HG02840 (cell line): ENCODE results near the gene ZNF189.

Experiments used
- ATAC-seq: cut with Tn5 transposase; IDR thresholded peaks from one replicate; pipeline ENCODE4 v1.9.1; 2021; ENCODE audit warnings: mild to moderate bottlenecking, moderate library complexity, moderate number of reproducible peaks; ENCODE audit not compliant: unreplicated experiment, low FRiP score

ZNF189 gene

GRCh38 chr9:101398068-101398929 is at the start of gene ZNF189, which contains the start of gene MRPL50:
Gene ZNF189 (plus strand): TSS chr9:101398851. CDS start chr9:101399157, 306 bp downstream.
Gene MRPL50 (minus strand): TSS chr9:101398618. CDS start chr9:101398592, 26 bp downstream.
- peak; percentile 98 for ATAC-seq

GRCh38 chr9:101350285-101350684 is 48.4 kb upstream of the ZNF189 start:
- ATAC-seq: no peak

DNA sequence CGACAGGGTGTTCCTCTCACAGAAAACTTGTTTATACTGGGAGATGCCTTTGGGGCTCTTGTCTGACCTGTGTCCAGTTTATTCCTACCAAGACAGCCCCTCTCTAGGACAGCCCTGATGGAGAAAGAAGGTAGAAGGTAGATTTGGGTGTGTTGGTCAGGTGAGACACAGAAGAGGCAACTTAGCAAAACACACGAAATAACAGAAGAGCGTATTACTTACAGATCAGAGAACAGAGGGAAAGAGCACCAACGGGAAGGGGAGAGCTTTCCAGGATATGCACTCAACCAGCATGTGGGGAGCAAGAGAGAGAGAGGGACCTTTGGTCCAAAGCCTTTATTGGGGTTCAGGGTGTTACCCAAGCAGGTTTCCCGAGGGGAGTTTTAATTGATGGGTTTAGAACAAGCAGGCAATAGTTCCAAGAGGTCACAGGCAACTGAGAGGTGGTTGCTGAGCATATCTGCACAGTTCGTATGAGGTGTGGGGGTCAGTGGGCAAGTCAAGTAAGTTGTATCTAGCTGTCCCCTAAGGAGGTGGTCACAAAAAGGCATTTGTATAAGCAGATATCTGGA is 45.7 kb upstream of the ZNF189 start:
- ATAC-seq: no peak

DNA sequence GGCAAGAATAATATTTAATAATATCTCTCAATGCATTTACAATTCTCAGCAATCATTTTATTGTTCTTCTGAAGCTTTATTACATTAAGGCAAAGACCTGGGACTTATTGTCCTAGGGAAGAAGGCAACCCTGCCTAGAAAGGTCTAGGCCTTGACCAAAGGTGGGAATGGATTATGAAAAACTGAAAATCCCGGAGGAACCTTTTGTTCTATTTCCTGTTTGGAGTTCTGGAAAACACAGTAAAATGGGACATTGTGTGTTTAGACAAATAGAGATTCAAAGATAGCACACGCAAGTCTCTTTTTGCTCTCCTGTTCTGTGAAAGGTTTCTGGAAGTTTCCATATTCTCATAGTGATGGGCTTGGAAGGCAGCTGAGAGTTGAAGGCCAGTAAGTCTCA is 45.0 kb upstream of the ZNF189 start:
- ATAC-seq: no peak

DNA sequence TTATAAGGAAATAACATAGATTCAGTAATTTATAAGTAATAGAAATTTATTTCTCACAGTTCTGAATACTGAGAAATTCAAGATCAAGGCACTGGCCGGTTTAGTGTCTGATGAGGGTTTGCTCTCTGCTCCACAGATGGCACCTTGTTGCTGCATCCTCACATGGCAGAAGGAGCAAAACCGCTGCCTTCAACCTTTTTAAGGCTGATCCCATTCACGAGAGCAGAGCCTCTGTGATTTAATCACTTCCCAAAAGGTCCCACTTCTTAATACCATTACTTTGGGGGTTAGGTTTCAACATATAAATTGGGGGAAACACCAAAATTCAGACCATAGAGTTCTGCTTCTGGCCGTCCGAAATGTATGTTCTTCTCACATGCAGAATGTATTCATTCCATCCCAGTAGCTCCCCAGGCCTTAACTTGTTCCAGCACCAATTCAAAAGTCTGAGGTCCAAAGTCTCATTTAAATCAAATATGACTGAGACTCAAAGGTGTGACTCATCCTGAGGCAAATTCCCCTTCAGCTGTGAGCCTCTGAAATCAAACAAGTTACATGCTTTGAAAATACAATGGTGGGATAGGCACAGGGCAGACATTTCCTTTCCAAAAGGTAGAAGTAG is 44.4 kb upstream of the ZNF189 start:
- no peak for ATAC-seq

DNA sequence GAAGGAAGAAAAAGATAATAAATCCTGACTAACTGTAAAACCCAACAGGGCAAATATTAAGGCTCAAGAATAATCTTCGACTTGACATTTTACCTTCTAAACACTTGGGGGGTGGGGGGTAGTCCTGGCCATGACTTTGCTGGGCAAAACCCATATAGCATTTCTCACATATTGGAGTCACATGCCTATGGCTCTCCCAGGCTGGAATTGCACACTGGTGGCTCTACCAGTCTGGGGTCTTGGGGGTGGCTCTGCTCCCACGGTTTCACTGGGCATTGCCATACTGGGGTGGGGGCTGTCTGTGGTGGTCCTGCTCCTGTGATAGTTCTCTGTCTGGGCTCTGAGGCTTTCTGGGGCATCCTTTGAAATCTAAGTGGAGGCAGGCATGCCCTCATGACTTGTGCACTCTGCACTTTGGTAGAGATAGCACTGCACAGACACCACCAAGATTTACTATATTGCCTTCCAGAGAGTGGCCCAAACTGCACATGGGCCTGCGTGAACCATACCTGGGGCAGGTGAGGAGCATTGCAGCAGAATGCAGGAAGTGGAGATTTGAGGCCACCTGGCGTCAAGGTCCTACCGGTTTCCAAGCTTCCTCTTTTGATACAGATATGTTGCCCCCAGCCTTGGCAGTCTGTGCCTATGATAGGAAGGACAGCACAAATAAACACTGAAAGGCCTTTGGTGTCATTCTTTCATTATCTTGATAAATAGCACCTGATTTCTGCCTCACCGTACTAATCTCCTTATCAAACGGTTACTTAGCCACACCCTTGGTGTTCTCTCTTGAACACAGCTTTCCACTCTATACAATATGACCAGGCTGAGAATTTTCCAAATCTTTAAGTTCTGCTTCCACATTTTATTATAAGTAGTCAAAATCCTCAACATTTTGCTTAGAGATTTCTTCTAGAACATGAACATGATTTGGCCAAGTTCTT is 43.6 kb upstream of the ZNF189 start:
- ATAC-seq: no peak

GRCh38 chr9:101356619-101357018 is 42.0 kb upstream of the ZNF189 start:
- no peak for ATAC-seq

DNA sequence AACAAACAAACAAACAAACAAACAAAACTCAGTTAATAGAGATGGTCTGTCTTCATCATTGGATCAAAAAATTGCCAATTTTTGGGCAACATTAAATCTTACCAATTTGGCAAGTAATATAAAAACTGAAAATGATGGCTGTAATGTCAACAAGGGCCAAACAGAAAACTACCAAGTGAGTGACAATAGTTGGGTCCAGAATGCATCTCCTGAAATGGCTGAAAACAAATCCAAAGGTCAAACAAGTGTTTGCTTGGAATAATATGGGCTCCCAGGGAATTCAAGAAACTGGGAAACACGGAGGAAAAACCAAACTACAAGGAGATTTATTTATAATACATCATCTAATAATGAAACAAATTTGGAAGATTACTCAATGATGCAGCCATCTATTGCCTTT is 39.0 kb upstream of the ZNF189 start:
- no peak for ATAC-seq

GRCh38 chr9:101360647-101361046 is 38.0 kb upstream of the ZNF189 start:
- no peak for ATAC-seq

GRCh38 chr9:101362450-101362849 is 36.2 kb upstream of the ZNF189 start:
- no peak for ATAC-seq

DNA sequence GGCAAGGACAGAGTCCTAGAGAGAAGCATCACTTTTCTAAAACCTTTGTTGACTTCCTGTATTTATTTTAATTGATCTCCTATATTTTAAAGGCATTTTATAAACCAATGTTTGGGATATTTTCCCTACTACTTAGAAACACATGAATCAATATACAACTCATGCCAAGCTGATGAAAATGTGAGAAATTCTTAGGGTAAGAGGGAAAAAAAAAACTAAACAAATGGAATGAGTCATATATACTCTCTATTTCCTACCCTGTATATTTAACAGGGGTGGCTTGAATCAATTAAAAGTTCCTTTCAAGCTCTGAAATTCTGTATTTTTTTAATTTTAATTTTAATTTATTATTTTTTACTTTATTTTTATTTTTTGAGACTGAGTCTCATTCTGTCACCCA is 33.5 kb upstream of the ZNF189 start:
- no peak for ATAC-seq

DNA sequence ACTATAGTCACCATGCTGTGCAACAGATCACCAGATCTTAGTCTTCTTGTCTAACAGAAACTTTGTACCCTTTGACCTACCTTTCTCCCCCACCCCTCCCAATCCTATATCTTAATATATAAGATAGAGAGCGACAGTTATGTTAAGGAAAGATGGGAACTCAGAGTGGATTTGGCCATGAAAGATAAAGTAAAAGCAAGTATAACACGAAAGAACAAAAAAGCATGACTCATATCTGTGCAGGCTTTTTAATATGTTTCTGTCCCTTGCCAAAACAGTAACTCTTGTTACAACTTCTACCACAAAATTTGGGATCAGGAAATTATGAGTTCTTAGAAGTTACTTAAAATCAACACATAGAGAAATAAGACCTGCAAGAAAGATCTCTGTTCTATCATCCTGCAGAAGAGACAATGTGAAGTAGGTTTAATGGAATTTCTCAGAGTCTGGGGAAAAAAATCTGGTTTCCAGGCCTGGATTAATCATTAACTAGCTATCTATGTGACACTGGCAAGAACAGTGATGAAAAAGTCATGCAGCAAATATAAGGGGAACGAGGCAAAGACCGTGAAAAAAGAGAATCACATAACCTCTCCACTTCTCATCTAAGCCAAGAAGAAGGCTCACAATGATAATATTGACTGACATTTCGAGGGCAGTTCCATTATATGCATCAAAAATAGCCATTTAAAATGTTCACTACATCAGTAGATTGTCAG is 32.5 kb upstream of the ZNF189 start:
- no peak for ATAC-seq

DNA sequence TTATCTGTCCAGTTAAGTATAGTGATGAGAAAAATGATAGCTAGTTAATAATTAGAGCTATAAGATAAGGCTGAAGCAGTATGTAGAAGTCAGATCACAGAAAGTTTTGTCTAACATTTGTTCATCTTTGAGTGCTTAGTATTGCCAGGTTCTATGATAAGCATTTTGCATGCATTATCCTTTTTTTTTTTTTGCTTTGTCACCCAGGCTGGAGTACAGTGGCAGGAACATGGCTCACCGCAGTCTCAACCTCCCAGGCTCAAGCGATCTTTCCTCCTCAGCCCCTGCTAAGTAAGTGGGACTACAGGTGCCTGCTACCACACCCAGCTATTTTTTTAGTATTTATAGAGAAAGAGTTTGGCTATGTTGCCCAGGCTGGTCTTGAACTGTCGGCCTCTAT is 31.3 kb upstream of the ZNF189 start:
- ATAC-seq: no peak

- ATAC-seq: no peak
Observed at GRCh38 chr9:101369286-101369685, 29.4 kb upstream of the ZNF189 start.

- ATAC-seq: no peak
Observed at GRCh38 chr9:101369884-101370531, 28.6 kb upstream of the ZNF189 start.

GRCh38 chr9:101371813-101372212 is 26.8 kb upstream of the ZNF189 start:
- no peak for ATAC-seq

- no peak for ATAC-seq
Observed at GRCh38 chr9:101372327-101373118, 26.1 kb upstream of the ZNF189 start.

DNA sequence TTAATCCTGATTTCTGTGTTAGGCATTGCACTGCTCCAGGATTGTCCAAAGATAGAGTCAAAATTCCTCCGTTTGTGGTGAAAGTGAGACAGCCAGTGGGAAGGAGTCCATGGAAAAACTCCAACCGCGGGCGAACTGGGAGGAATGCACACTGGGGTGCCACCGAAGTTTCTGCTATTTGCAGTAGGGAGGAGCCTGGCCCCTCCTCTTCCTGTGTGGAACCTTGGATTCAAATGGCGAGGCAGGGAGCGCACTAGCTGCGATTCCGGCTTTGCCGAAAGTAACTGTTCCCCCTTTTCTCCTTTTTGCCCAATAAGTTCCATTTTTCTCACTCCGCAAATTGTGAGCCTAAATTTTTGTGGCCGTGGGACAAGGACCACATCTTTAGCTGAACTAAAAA is 23.1 kb upstream of the ZNF189 start:
- no peak for ATAC-seq
